Activated CD8-positive, alpha-beta T cell treated with anti-CD3 and anti-CD28 coated beads, Interleukin-2, amount 10 ng/mL, durations not matched to agents 7 days and 5 days (primary cell): ENCODE measurements around the gene RUVBL2. TPM values are rescaled to one million over a fixed set of nuclear protein-coding genes. Genes with fewer than 3 reads are reported as not detected.
"Not testable (repeated sequence)": the region's sequence is repeated elsewhere in the genome, so short reads cannot be mapped to it uniquely, and the experiment has no call there.

ENCODE experiments used
- ATAC-seq: fragments of 150-1000 bp; cut with Tn5 transposase; one replicate; pipeline ENCODE4 v1.10.0; 2021; ENCODE audit warnings: moderate library complexity
- CTCF ChIA-PET: fragments of 350-600 bp; sonication (Branson Sonifier 250); formaldehyde crosslinking; loops from one replicate; lab custom pipeline; 2021; ENCODE audit warnings: antibody characterized with exemption; lab: Charles Lee
- POLR2A ChIA-PET: fragments of 350-600 bp; sonication (Branson Sonifier 250); formaldehyde crosslinking; loops from one replicate; lab custom pipeline; 2021; ENCODE audit warnings: antibody characterized with exemption; lab: Charles Lee
- DNase-seq: peaks from one replicate; pipeline ENCODE4 v3.0.0-alpha.2; 2020
- H3K27ac Mint-ChIP-seq: one replicate; pipeline ENCODE4 v1.8.0; 2021; ENCODE audit warnings: mild to moderate bottlenecking, mixed read lengths
- H3K27me3 Mint-ChIP-seq: one replicate; pipeline ENCODE4 v1.8.0; 2021; ENCODE audit warnings: low read depth, mixed read lengths
- H3K36me3 Mint-ChIP-seq: one replicate; pipeline ENCODE4 v1.8.0; 2021; ENCODE audit warnings: low read depth, mixed read lengths
- H3K4me1 Mint-ChIP-seq: one replicate; pipeline ENCODE4 v1.8.0; 2021; ENCODE audit warnings: low read depth, mixed read lengths
- H3K4me3 Mint-ChIP-seq: one replicate; pipeline ENCODE4 v1.8.0; 2021; ENCODE audit warnings: mild to moderate bottlenecking, mixed read lengths
- H3K9me3 Mint-ChIP-seq: one replicate; pipeline ENCODE4 v1.8.0; 2022; ENCODE audit warnings: mixed read lengths; ENCODE audit not compliant: insufficient read depth
- total RNA-seq, 2 experiments: library from RNA; stranded (reverse); gene quantifications; one replicate each; pipeline ENCODE4 v1.2.3, GENCODE V29; 2021

Gene RUVBL2
- total RNA-seq, 2 experiments from 2014 or later, result 105 to 106 TPM

GRCh38 chr19:49036815-49037214 lies 43.1 kb downstream of the RUVBL2 start, which contains the start of gene CGB1:
Gene CGB1, minus strand, starts transcription at chr19:49036895. Its CDS starts 184 bp downstream, at chr19:49036711.
- H3K4me3 Mint-ChIP-seq, POLR2A ChIA-PET, H3K9me3 Mint-ChIP-seq, H3K27me3 Mint-ChIP-seq, CTCF ChIA-PET, H3K4me1 Mint-ChIP-seq, H3K36me3 Mint-ChIP-seq, H3K27ac Mint-ChIP-seq: not testable (repeated sequence)
- peak; percentile 62 for DNase-seq
- peak; percentile 64 for ATAC-seq

GRCh38 chr19:49038111-49038510 lies 44.4 kb downstream of the RUVBL2 start:
- DNase-seq, H3K27me3 Mint-ChIP-seq, H3K4me1 Mint-ChIP-seq, H3K4me3 Mint-ChIP-seq, H3K36me3 Mint-ChIP-seq, ATAC-seq, POLR2A ChIA-PET, H3K27ac Mint-ChIP-seq, CTCF ChIA-PET, H3K9me3 Mint-ChIP-seq: not testable (repeated sequence)

GRCh38 chr19:49038557-49039276 lies 45.0 kb downstream of the RUVBL2 start:
- H3K27ac Mint-ChIP-seq, CTCF ChIA-PET: not testable (repeated sequence)

GRCh38 chr19:49039736-49040135 lies 46.0 kb downstream of the RUVBL2 start:
- H3K9me3 Mint-ChIP-seq, H3K27me3 Mint-ChIP-seq, DNase-seq, POLR2A ChIA-PET, ATAC-seq, CTCF ChIA-PET, H3K4me1 Mint-ChIP-seq, H3K27ac Mint-ChIP-seq, H3K4me3 Mint-ChIP-seq, H3K36me3 Mint-ChIP-seq: not testable (repeated sequence)

More at GRCh38 chr19:49038557-49039276, 45.0 kb downstream of the RUVBL2 start:
- H3K4me3 Mint-ChIP-seq, POLR2A ChIA-PET, DNase-seq, H3K4me1 Mint-ChIP-seq, H3K36me3 Mint-ChIP-seq, H3K27me3 Mint-ChIP-seq, ATAC-seq, H3K9me3 Mint-ChIP-seq: not testable (repeated sequence)

GRCh38 chr19:49042177-49042576 lies 48.5 kb downstream of the RUVBL2 start:
- Mint-ChIP-seq H3K27ac (no peak overlapping the region), H3K27me3 (no peaks in the 10 kb centered on the region), H3K36me3 (no peaks in the 10 kb centered on the region), H3K4me1 (no peaks in the 10 kb centered on the region), H3K9me3 (no peaks in the 10 kb centered on the region), H3K4me3 (no peak overlapping the region)
- DNase-seq (no peak), ATAC-seq (no peak)
- CTCF ChIA-PET, result no interaction called here
- POLR2A ChIA-PET, result no interaction called here

- POLR2A ChIA-PET, H3K27me3 Mint-ChIP-seq, CTCF ChIA-PET, H3K27ac Mint-ChIP-seq, H3K4me3 Mint-ChIP-seq, DNase-seq, ATAC-seq, H3K4me1 Mint-ChIP-seq, H3K36me3 Mint-ChIP-seq, H3K9me3 Mint-ChIP-seq: not testable (repeated sequence)
These were observed 49.0 kb downstream of the RUVBL2 start for GRCh38 chr19:49042666-49043065.

GRCh38 chr19:49043548-49043947 lies 49.9 kb downstream of the RUVBL2 start, which contains the start of gene CGB5:
Gene CGB5, plus strand, starts transcription at chr19:49043848. Its CDS starts 362 bp downstream, at chr19:49044210.
- DNase-seq, H3K9me3 Mint-ChIP-seq, ATAC-seq, H3K4me1 Mint-ChIP-seq, H3K36me3 Mint-ChIP-seq, CTCF ChIA-PET, POLR2A ChIA-PET, H3K4me3 Mint-ChIP-seq, H3K27me3 Mint-ChIP-seq, H3K27ac Mint-ChIP-seq: not testable (repeated sequence)

GRCh38 chr19:49049011-49049410 lies 55.3 kb downstream of the RUVBL2 start, which contains the start of gene CGB8:
Gene CGB8, minus strand, starts transcription at chr19:49049111. Its CDS starts 372 bp downstream, at chr19:49048739.
- H3K4me3 Mint-ChIP-seq, H3K27ac Mint-ChIP-seq, POLR2A ChIA-PET, CTCF ChIA-PET, H3K36me3 Mint-ChIP-seq, H3K27me3 Mint-ChIP-seq, ATAC-seq, H3K9me3 Mint-ChIP-seq, H3K4me1 Mint-ChIP-seq, DNase-seq: not testable (repeated sequence)

GRCh38 chr19:49049834-49050233 lies 56.1 kb downstream of the RUVBL2 start:
- POLR2A ChIA-PET, H3K27me3 Mint-ChIP-seq, ATAC-seq, DNase-seq, H3K4me1 Mint-ChIP-seq, H3K27ac Mint-ChIP-seq, H3K4me3 Mint-ChIP-seq, CTCF ChIA-PET, H3K36me3 Mint-ChIP-seq, H3K9me3 Mint-ChIP-seq: not testable (repeated sequence)

- CTCF ChIA-PET, DNase-seq, H3K4me1 Mint-ChIP-seq, H3K4me3 Mint-ChIP-seq, H3K36me3 Mint-ChIP-seq, POLR2A ChIA-PET, H3K27ac Mint-ChIP-seq, ATAC-seq, H3K9me3 Mint-ChIP-seq, H3K27me3 Mint-ChIP-seq: not testable (repeated sequence)
These were observed 56.8 kb downstream of the RUVBL2 start for GRCh38 chr19:49050376-49051033.

- CTCF ChIA-PET, result interaction anchor here (0.5 to 2.4 kb wide), 11 partner anchors 18 to 1147 kb away, joined by 3 to 8 read pairs (median 3); partner anchors contain the start of genes GYS1, LIN7B and RUVBL2
- H3K27ac Mint-ChIP-seq, result no peak overlapping the region
- DNase-seq (peak; percentile 68), ATAC-seq (peak; percentile 84)
- POLR2A ChIA-PET, result no interaction called here
- peak overlapping the region; percentile 52 for H3K4me3 Mint-ChIP-seq
- H3K4me1 Mint-ChIP-seq, result peaks cover 28% of the 10 kb centered on the region
- no peaks in the 10 kb centered on the region for H3K36me3 Mint-ChIP-seq
- no peaks in the 10 kb centered on the region for H3K9me3 Mint-ChIP-seq
- H3K27me3 Mint-ChIP-seq, result peaks cover 45% of the 10 kb centered on the region
These were observed 62.6 kb downstream of the RUVBL2 start for GRCh38 chr19:49056101-49056901.
